ENCODE data around the gene PGA5.
"Not testable (repeated sequence)": the region's sequence is repeated elsewhere in the genome, so short reads cannot be mapped to it uniquely, and the experiment has no call there.

The PGA5 gene

GRCh38 chr11:61240875-61241274 lies at the start of gene PGA5:
Gene PGA5, plus strand, starts transcription at chr11:61241175. Its CDS starts 52 bp downstream, at chr11:61241227.
- not testable (repeated sequence) for DNase-seq

GRCh38 chr11:61193596-61193995 lies 47.4 kb upstream of the PGA5 start:
- DNase-seq: no peak

- DNase-seq: no peak
Observed at GRCh38 chr11:61194169-61194671, 46.8 kb upstream of the PGA5 start.

GRCh38 chr11:61194981-61195695 lies 45.8 kb upstream of the PGA5 start:
- DNase-seq: no peak

- no peak for DNase-seq
Observed at GRCh38 chr11:61195719-61196118, 45.3 kb upstream of the PGA5 start.

- no peak for DNase-seq
Observed at GRCh38 chr11:61198361-61198760, 42.6 kb upstream of the PGA5 start.

- DNase-seq: no peak
Observed at GRCh38 chr11:61198948-61199523, 41.9 kb upstream of the PGA5 start.

GRCh38 chr11:61201476-61201875 lies 39.5 kb upstream of the PGA5 start:
- DNase-seq: no peak

GRCh38 chr11:61202950-61203746 lies 37.8 kb upstream of the PGA5 start, which contains the start of gene PGA3:
Gene PGA3, plus strand, starts transcription at chr11:61203515. Its CDS starts 50 bp downstream, at chr11:61203565.
- not testable (repeated sequence) for DNase-seq

- DNase-seq: not testable (repeated sequence)
Observed at GRCh38 chr11:61203873-61204272, 37.1 kb upstream of the PGA5 start.

GRCh38 chr11:61204502-61205059 lies 36.4 kb upstream of the PGA5 start:
- DNase-seq: not testable (repeated sequence)

GRCh38 chr11:61207636-61208310 lies 33.2 kb upstream of the PGA5 start:
- DNase-seq: not testable (repeated sequence)

- DNase-seq: not testable (repeated sequence)
Observed at GRCh38 chr11:61210629-61211028, 30.3 kb upstream of the PGA5 start.

GRCh38 chr11:61211327-61211952 lies 29.5 kb upstream of the PGA5 start:
- not testable (repeated sequence) for DNase-seq

GRCh38 chr11:61212202-61212601 lies 28.8 kb upstream of the PGA5 start:
- DNase-seq: not testable (repeated sequence)

- DNase-seq: not testable (repeated sequence)
Observed at GRCh38 chr11:61213711-61214324, 27.2 kb upstream of the PGA5 start.

GRCh38 chr11:61218306-61218705 lies 22.7 kb upstream of the PGA5 start:
- not testable (repeated sequence) for DNase-seq

GRCh38 chr11:61219016-61219415 lies 22.0 kb upstream of the PGA5 start:
- not testable (repeated sequence) for DNase-seq

- not testable (repeated sequence) for DNase-seq
Observed at GRCh38 chr11:61222047-61222446, 18.9 kb upstream of the PGA5 start, which contains the start of gene PGA4. Gene PGA4, plus strand, starts transcription at chr11:61222347. Its CDS starts 54 bp downstream, at chr11:61222401.

- DNase-seq: not testable (repeated sequence)
Observed at GRCh38 chr11:61222692-61223091, 18.3 kb upstream of the PGA5 start.

GRCh38 chr11:61226457-61227137 lies 14.4 kb upstream of the PGA5 start:
- DNase-seq: not testable (repeated sequence)
